HG02943 (cell line): ENCODE data around the gene EFEMP2.

ENCODE experiments used
- ATAC-seq: cut with Tn5 transposase; IDR thresholded peaks from one replicate; pipeline ENCODE4 v1.9.1; 2021; ENCODE audit warnings: mild to moderate bottlenecking, low read depth, moderate library complexity; ENCODE audit not compliant: unreplicated experiment

The EFEMP2 gene

GRCh38 chr11:65872586-65873317, at the start of gene EFEMP2:
Gene EFEMP2 (minus strand): TSS chr11:65872800. CDS start chr11:65872354, 446 bp downstream.
- no peak for ATAC-seq

GRCh38 chr11:65921876-65922275, 49.3 kb upstream of the EFEMP2 start:
- ATAC-seq: no peak

GRCh38 chr11:65921033-65921555, 48.5 kb upstream of the EFEMP2 start:
- ATAC-seq: no peak

GRCh38 chr11:65920372-65920802, 47.8 kb upstream of the EFEMP2 start:
- ATAC-seq: no peak

GRCh38 chr11:65919573-65920371, 47.2 kb upstream of the EFEMP2 start:
- peak; percentile 29 for ATAC-seq

- ATAC-seq: peak; percentile 84
Measured at GRCh38 chr11:65919141-65919572, 46.6 kb upstream of the EFEMP2 start, which contains the start of gene DRAP1. Gene DRAP1 (plus strand): TSS chr11:65919426. CDS start chr11:65919502, 76 bp downstream.

GRCh38 chr11:65918211-65919140, 45.9 kb upstream of the EFEMP2 start, which contains the start of gene C11orf68:
Gene C11orf68 (minus strand): TSS chr11:65919062. CDS start chr11:65919031, 31 bp downstream.
- peak; percentile 45 for ATAC-seq

GRCh38 chr11:65917434-65918210, 45.0 kb upstream of the EFEMP2 start:
- ATAC-seq: no peak

GRCh38 chr11:65917077-65917433, 44.5 kb upstream of the EFEMP2 start:
- no peak for ATAC-seq

- no peak for ATAC-seq
Measured at GRCh38 chr11:65916391-65916790, 43.8 kb upstream of the EFEMP2 start.

GRCh38 chr11:65915821-65916251, 43.2 kb upstream of the EFEMP2 start:
- ATAC-seq: no peak

GRCh38 chr11:65915101-65915820, 42.7 kb upstream of the EFEMP2 start:
- no peak for ATAC-seq

GRCh38 chr11:65912845-65913244, 40.2 kb upstream of the EFEMP2 start:
- no peak for ATAC-seq

GRCh38 chr11:65911682-65912568, 39.3 kb upstream of the EFEMP2 start:
- no peak for ATAC-seq

GRCh38 chr11:65907878-65908277, 35.3 kb upstream of the EFEMP2 start:
- ATAC-seq: no peak

- no peak for ATAC-seq
Measured at GRCh38 chr11:65906602-65907001, 34.0 kb upstream of the EFEMP2 start.

GRCh38 chr11:65903715-65904114, 31.1 kb upstream of the EFEMP2 start:
- no peak for ATAC-seq

- no peak for ATAC-seq
Measured at GRCh38 chr11:65903068-65903481, 30.5 kb upstream of the EFEMP2 start.
